ENCODE data around the gene BRD4. TPM values are rescaled to one million over a fixed set of nuclear protein-coding genes. Genes with fewer than 3 reads are reported as not detected.
A peak's percentile ranks its signal among the peaks of the same experiment; 100 is the strongest.

BRD4 gene
- total RNA-seq, 4 donors from 2014 or later = 51.0 to 148 (median 77.5) TPM

- DNase-seq = no peak
- Histone ChIP-seq H3K4me1 (peaks cover 5 to 92% (median 28%) of the 10 kb centered on the region in 4 donors), H3K27me3 (no peaks in the 10 kb centered on the region), H3K27ac (peak overlapping the region in 3 of 4 donors; percentile 34 to 58 (median 42)), H3K4me3 (no peak overlapping the region), H3K36me3 (no peaks in the 10 kb centered on the region), H3K9me3 (no peaks in the 10 kb centered on the region)
- TF ChIP-seq CTCF (IDR thresholded peaks at IDR 0.05) (no peak), POLR2A (IDR thresholded peaks at IDR 0.05) (no peak)
Observed at GRCh38 chr19:15280048-15280725, 52.2 kb downstream of the BRD4 start.

- Histone ChIP-seq H3K27ac (peak overlapping the region in 3 of 4 donors; percentile 3 to 34 (median 12)), H3K4me1 (peaks cover 5 to 87% (median 31%) of the 10 kb centered on the region in 4 donors), H3K27me3 (no peaks in the 10 kb centered on the region), H3K36me3 (no peaks in the 10 kb centered on the region), H3K4me3 (no peak overlapping the region), H3K9me3 (no peaks in the 10 kb centered on the region)
- TF ChIP-seq CTCF (IDR thresholded peaks at IDR 0.05) (no peak), POLR2A (IDR thresholded peaks at IDR 0.05) (no peak)
- DNase-seq = no peak
Observed at GRCh38 chr19:15279326-15279904, 52.9 kb downstream of the BRD4 start.

GRCh38 chr19:15276620-15277215 lies 55.6 kb downstream of the BRD4 start:
- no peak overlapping the region for H3K27ac ChIP-seq
- no peak for TF ChIP-seq POLR2A (IDR thresholded peaks at IDR 0.05)
- no peak for TF ChIP-seq CTCF (IDR thresholded peaks at IDR 0.05)
- peaks cover 0 to 68% (median 23%) of the 10 kb centered on the region in 4 donors for H3K4me1 ChIP-seq
- no peaks in the 10 kb centered on the region for H3K27me3 ChIP-seq
- no peak overlapping the region for H3K4me3 ChIP-seq
- H3K9me3 ChIP-seq = no peaks in the 10 kb centered on the region
- no peak for DNase-seq
- peaks cover 0 to 16% (median 0%) of the 10 kb centered on the region in 3 donors for H3K36me3 ChIP-seq

- Histone ChIP-seq H3K9me3 (no peaks in the 10 kb centered on the region), H3K27ac (no peak overlapping the region), H3K36me3 (peaks cover 0 to 36% (median 0%) of the 10 kb centered on the region in 3 donors), H3K4me1 (peaks cover 0 to 47% (median 13%) of the 10 kb centered on the region in 4 donors), H3K27me3 (no peaks in the 10 kb centered on the region), H3K4me3 (no peak overlapping the region)
- no peak for DNase-seq
- TF ChIP-seq CTCF (IDR thresholded peaks at IDR 0.05) (no peak), POLR2A (IDR thresholded peaks at IDR 0.05) (no peak)
Observed at GRCh38 chr19:15274477-15274876, 57.9 kb downstream of the BRD4 start.

GRCh38 chr19:15269806-15270205 lies 62.5 kb downstream of the BRD4 start:
- no peaks in the 10 kb centered on the region for H3K27me3 ChIP-seq
- H3K4me3 ChIP-seq = no peak overlapping the region
- peaks cover 0 to 64% (median 0%) of the 10 kb centered on the region in 3 donors for H3K36me3 ChIP-seq
- DNase-seq = no peak
- no peaks in the 10 kb centered on the region for H3K9me3 ChIP-seq
- TF ChIP-seq CTCF (IDR thresholded peaks at IDR 0.05) = no peak
- TF ChIP-seq POLR2A (IDR thresholded peaks at IDR 0.05) = no peak
- H3K27ac ChIP-seq = no peak overlapping the region
- H3K4me1 ChIP-seq = peaks cover 0 to 36% (median 5%) of the 10 kb centered on the region in 4 donors

Measured in Peyer's patch (tissue), 4 donors.